ENCODE results near the gene ARIH2.

DNA sequence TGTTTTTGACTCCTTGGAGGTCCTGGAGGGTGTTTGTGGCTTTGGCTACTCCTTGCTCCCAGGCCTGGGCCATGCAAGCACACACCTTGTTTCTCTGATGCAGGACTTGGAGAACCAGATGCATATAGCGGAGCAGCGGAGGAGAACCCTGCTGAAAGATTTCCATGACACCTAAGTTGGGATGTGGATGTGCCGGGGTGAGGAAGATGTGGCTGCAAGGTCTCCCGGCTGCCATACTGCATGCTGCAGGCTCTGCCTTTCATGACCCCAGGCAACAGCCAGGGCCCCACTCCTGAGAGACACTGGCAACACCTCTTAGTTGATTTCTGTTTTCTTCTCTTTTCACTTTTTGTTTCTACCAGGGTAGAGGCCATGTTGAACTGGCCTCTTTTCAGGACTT, 64.5 kb downstream of the ARIH2 start:
- TF ChIP-seq, protein P1, sequence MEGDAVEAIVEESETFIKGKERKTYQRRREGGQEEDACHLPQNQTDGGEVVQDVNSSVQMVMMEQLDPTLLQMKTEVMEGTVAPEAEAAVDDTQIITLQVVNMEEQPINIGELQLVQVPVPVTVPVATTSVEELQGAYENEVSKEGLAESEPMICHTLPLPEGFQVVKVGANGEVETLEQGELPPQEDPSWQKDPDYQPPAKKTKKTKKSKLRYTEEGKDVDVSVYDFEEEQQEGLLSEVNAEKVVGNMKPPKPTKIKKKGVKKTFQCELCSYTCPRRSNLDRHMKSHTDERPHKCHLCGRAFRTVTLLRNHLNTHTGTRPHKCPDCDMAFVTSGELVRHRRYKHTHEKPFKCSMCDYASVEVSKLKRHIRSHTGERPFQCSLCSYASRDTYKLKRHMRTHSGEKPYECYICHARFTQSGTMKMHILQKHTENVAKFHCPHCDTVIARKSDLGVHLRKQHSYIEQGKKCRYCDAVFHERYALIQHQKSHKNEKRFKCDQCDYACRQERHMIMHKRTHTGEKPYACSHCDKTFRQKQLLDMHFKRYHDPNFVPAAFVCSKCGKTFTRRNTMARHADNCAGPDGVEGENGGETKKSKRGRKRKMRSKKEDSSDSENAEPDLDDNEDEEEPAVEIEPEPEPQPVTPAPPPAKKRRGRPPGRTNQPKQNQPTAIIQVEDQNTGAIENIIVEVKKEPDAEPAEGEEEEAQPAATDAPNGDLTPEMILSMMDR (IDR thresholded peaks at IDR 0.05): no peak
- no peak for TF ChIP-seq POLR2A (IDR thresholded peaks at IDR 0.05)
